C4-2B (cell line): ENCODE results near the gene CTNND1.

ENCODE experiments used
- CTCF ChIP-seq: fragments of 450-650 bp; conservative IDR thresholded peaks from 2 replicates; pipeline ENCODE4 v1.5.1; 2017; ENCODE audit warnings: mild to moderate bottlenecking
- ZFX ChIP-seq: fragments of 450-650 bp; IDR thresholded peaks from 2 replicates; pipeline ENCODE4 v1.6.1; 2017

- TF ChIP-seq CTCF (no peak), ZFX (no peak)
These were observed 9.8 kb downstream of the CTNND1 start for GRCh38 chr11:57771365-57771764.
